HepG2 (cell line): ENCODE results near the gene ARFIP2. TPM values are rescaled to one million over a fixed set of nuclear protein-coding genes. Genes with fewer than 3 reads are reported as not detected.

ENCODE experiments used
- ATAC-seq: fragments of 200-7000 bp; cut with Tn5 transposase; 3 replicates; pipeline ENCODE4 v1.9.1; 2020; ENCODE audit warnings: mild to moderate bottlenecking, moderate library complexity
- BruUV-seq: library from RNA; stranded (reverse); fragments of 400-500 nt; replicated peaks from 2 replicates; lab custom pipeline; 2021; lab: Mats Ljungman, UMichigan
- CTCF ChIA-PET: fragments of 300-600 bp; formaldehyde crosslinking; extraction: SDS; loops from one replicate; lab custom pipeline; 2021; ENCODE audit warnings: low total read pairs, inconsistent platforms, low intra/inter-chr PET ratio; lab: Yijun Ruan, JAX
- POLR2A ChIA-PET: fragments of 350-600 bp; sonication (Branson Sonifier 250); formaldehyde crosslinking; loops from one replicate; lab custom pipeline; 2020; ENCODE audit warnings: antibody characterized with exemption, inconsistent platforms; lab: Yijun Ruan, JAX
- DNase-seq: peaks from one replicate; pipeline ENCODE4 v3.0.0-alpha.2; 2015; ENCODE audit warnings: low spot score
- FAIRE-seq: peaks from 3 replicates; lab custom pipeline; 2011; peaks lifted over from hg19 to GRCh38; lab: Jason Lieb, UNC
- H2AFZ ChIP-seq: one replicate; pipeline ENCODE4 v1.6.1; 2011; ENCODE audit warnings: low read length, inconsistent platforms
- H3K27ac ChIP-seq: fragments of 300-600 bp; 3 replicates; pipeline ENCODE4 v1.8.0; 2011; ENCODE audit warnings: mixed run types, mild to moderate bottlenecking, mixed read lengths, low read length, inconsistent platforms; ENCODE audit not compliant: insufficient read depth; ENCODE audit errors: extremely low read length
- H3K27me3 ChIP-seq, 2 experiments: fragments of 200-600 bp in 1 of 2; 2 replicates in 1 of 2; 3 replicates in 1 of 2; pipeline versions ENCODE4 v1.6.0 to v1.8.0; 2011; ENCODE audit warnings: low read length in 2 of 2, mild to moderate bottlenecking in 2 of 2, moderate library complexity in 2 of 2, inconsistent platforms in 1 of 2; ENCODE audit not compliant: insufficient read depth in 2 of 2, control insufficient read depth in 1 of 2
- H3K36me3 ChIP-seq, 2 experiments: fragments of 200-600 bp in 1 of 2; replicated peaks in 1 of 2; 2 replicates in 1 of 2; 3 replicates in 1 of 2; pipeline versions ENCODE4 v1.5.1 to v1.8.0; 2011; ENCODE audit warnings: low read length in 2 of 2, inconsistent platforms in 1 of 2; ENCODE audit not compliant: insufficient read depth in 2 of 2, control insufficient read depth in 1 of 2
- H3K4me1 ChIP-seq: 2 replicates; pipeline ENCODE4 v1.5.1; 2012; ENCODE audit warnings: low read length, inconsistent platforms; ENCODE audit not compliant: insufficient read depth
- H3K4me2 ChIP-seq: 2 replicates; pipeline ENCODE4 v1.6.0; 2011; ENCODE audit warnings: low read depth, low read length, inconsistent platforms
- H3K4me3 ChIP-seq, 3 experiments: fragments of 200-600 bp in 1 of 3; sonication (generic), shearing (Covaris generic) in 1 of 3; replicated peaks in 1 of 3; 2 replicates each; pipeline ENCODE4 v1.5.1; 2011 to 2016; ENCODE audit warnings: low read length in 3 of 3, inconsistent platforms in 2 of 3, low read depth in 2 of 3, mild to moderate bottlenecking in 2 of 3, control low read depth in 1 of 3, mixed read lengths in 1 of 3; ENCODE audit not compliant: insufficient read depth in 1 of 3
- H3K79me2 ChIP-seq: one replicate; pipeline ENCODE4 v1.6.1; 2011; ENCODE audit warnings: low read length, inconsistent platforms; ENCODE audit not compliant: insufficient read depth
- H3K9ac ChIP-seq: 2 replicates; pipeline ENCODE4 v1.6.0; 2011; ENCODE audit warnings: mild to moderate bottlenecking, low read depth, low read length, inconsistent platforms; ENCODE audit not compliant: insufficient read depth
- H3K9me3 ChIP-seq: 2 replicates; pipeline ENCODE4 v1.5.1; 2012; ENCODE audit warnings: mild to moderate bottlenecking, low read length
- H4K20me1 ChIP-seq: 2 replicates; pipeline ENCODE4 v1.6.0; 2011; ENCODE audit warnings: inconsistent platforms, mild to moderate bottlenecking, low read length, moderate library complexity; ENCODE audit not compliant: insufficient read depth
- CTCF ChIP-seq: sonication (generic); formaldehyde crosslinking; IDR thresholded peaks from 2 replicates; pipeline ENCODE4 v1.5.0; 2020; ENCODE audit warnings: mild to moderate bottlenecking, missing genetic modification reagents, moderate library complexity
- GATAD2A ChIP-seq: IDR thresholded peaks from 2 replicates; pipeline ENCODE4 v1.6.1; 2016
- HHEX ChIP-seq: IDR thresholded peaks from 2 replicates; pipeline ENCODE4 v1.6.1; 2016; ENCODE audit warnings: control low read depth
- HNF1B ChIP-seq: sonication (generic); formaldehyde crosslinking; IDR thresholded peaks from 2 replicates; pipeline ENCODE4 v1.5.1; 2020; ENCODE audit warnings: mild to moderate bottlenecking, moderate library complexity, missing genetic modification reagents
- NFYC ChIP-seq: IDR thresholded peaks from 2 replicates; pipeline ENCODE4 v1.6.1; 2016; ENCODE audit warnings: missing genetic modification reagents, missing compliant biosample characterization
- SOX6 ChIP-seq, 2 experiments: fragments of 450-650 bp in 1 of 2; sonication (generic) in 1 of 2; formaldehyde crosslinking in 1 of 2; IDR thresholded peaks; 2 replicates each; pipeline versions ENCODE4 v1.4.0 to v1.6.1; 2017 to 2020; ENCODE audit warnings: antibody characterized with exemption in 1 of 2, mild to moderate bottlenecking in 1 of 2, missing genetic modification reagents in 1 of 2
- STAG1 ChIP-seq: sonication (generic); formaldehyde crosslinking; IDR thresholded peaks from 2 replicates; pipeline ENCODE4 v1.4.0; 2020; ENCODE audit warnings: missing genetic modification reagents
- TBL1XR1 ChIP-seq: fragments of 150-350 bp; IDR thresholded peaks from 2 replicates; pipeline ENCODE4 v1.6.1; 2014; ENCODE audit warnings: borderline replicate concordance, low read length; ENCODE audit not compliant: partially characterized antibody
- ZNF501 ChIP-seq: sonication (generic); formaldehyde crosslinking; IDR thresholded peaks from 2 replicates; pipeline ENCODE4 v1.5.1; 2020; ENCODE audit warnings: mild to moderate bottlenecking, moderate library complexity, missing genetic modification reagents
- ZNF598 ChIP-seq: sonication (generic); formaldehyde crosslinking; IDR thresholded peaks from 2 replicates; pipeline ENCODE4 v1.5.1; 2020; ENCODE audit warnings: mild to moderate bottlenecking, missing genetic modification reagents, borderline replicate concordance
- ZNF687 ChIP-seq: sonication (generic); formaldehyde crosslinking; IDR thresholded peaks from 2 replicates; pipeline ENCODE4 v1.5.1; 2020; ENCODE audit warnings: mild to moderate bottlenecking, missing genetic modification reagents, moderate library complexity
- ZNF770 ChIP-seq: sonication (generic); formaldehyde crosslinking; IDR thresholded peaks from 2 replicates; pipeline ENCODE4 v1.5.0; 2020; ENCODE audit warnings: mild to moderate bottlenecking, missing genetic modification reagents
- WGBS: methylation state at CpG from one replicate; pipeline ENCODE4 v1.1.6; 2017; ENCODE audit warnings: low lambda C conversion rate; 5-methylcytosine and 5-hydroxymethylcytosine counted together
- in situ Hi-C: cut with HindIII; loops from 2 replicates; pipeline ENCODE4 v1.10.0; 2017; ENCODE audit warnings: low pct_unique_long_range_greater_than_20kb; ENCODE audit not compliant: extremely low pct_ligation_motif_present
- intact Hi-C: fragments of 100-400 bp; cut with micrococcal nuclease; formaldehyde crosslinking; loops from one replicate; pipeline ENCODE4 v1.10.0; 2022; ENCODE audit not compliant: unreplicated experiment
- polyA plus RNA-seq, 8 experiments: library from polyadenylated mRNA; depleted of rRNA in 3 of 8; stranded (reverse) in 7 of 8; unstranded in 1 of 8; fragments of >200 nt; fragmentation: Illumina TruSeq in 4 of 8; extraction: Trizol in 4 of 8; gene quantifications; 2 replicates each; pipeline versions ENCODE4 v1.2.1 to v1.2.3, GENCODE V29; 2011 to 2016; ENCODE audit warnings: low read depth in 4 of 8, missing spikeins in 1 of 8, mixed read lengths in 1 of 8; ENCODE audit not compliant: insufficient read depth in 1 of 8
- total RNA-seq, 5 experiments: library from RNA; depleted of rRNA; stranded (reverse); fragments of >200 nt; fragmentation: Illumina TruSeq; extraction: Trizol; gene quantifications; 2 replicates each; pipeline ENCODE4 v1.2.3, GENCODE V29; 2016; ENCODE audit warnings: low read depth in 1 of 5

Gene ARFIP2
- total and polyA plus RNA-seq, 2 of the 13 experiments (the other 11 are each of a cell fraction or from before 2014, with no cell fraction given), result 56.6 to 60.2 TPM

GRCh38 chr11:6443269-6444003 lies 37.7 kb downstream of the ARFIP2 start:
- ATAC-seq (peak; percentile 65), DNase-seq (peak; percentile 28), FAIRE-seq (peak; percentile 63)
- Histone ChIP-seq H3K79me2 (no peaks in the 10 kb centered on the region), H2AFZ (no peak overlapping the region), H3K9me3 (no peaks in the 10 kb centered on the region), H3K36me3 (no peaks in the 10 kb centered on the region), H3K27me3 (no peaks in the 10 kb centered on the region; a peak in 1 of 5 replicates), H4K20me1 (no peaks in the 10 kb centered on the region), H3K27ac (no peak overlapping the region), H3K9ac (no peak overlapping the region), H3K4me3 (no peak overlapping the region), H3K4me2 (peak overlapping the region; percentile 16; the same call in 1 of the 2 replicates), H3K4me1 (peaks cover 54% of the 10 kb centered on the region)
- no TSS peak for BruUV-seq
- 22% methylated on average over 5 of the region's 5 CpGs for WGBS
- in situ Hi-C loops (loop anchor here (5.0 kb wide), 1 partner anchor 61 kb away; no protein-coding TSS in a partner anchor), intact Hi-C loops (loop anchor here (1.0 to 5.0 kb wide), 2 partner anchors 51 to 64 kb away; partner anchors contain the start of gene SMPD1)
- CTCF ChIA-PET, result interaction anchor here (2.3 kb wide), 1 partner anchor 64 kb away, joined by 28 read pairs; no protein-coding TSS in a partner anchor
- POLR2A ChIA-PET, result interaction anchor here (0.5 to 1.6 kb wide), 7 partner anchors 38 to 175 kb away, joined by 3 to 15 read pairs (median 3); partner anchors contain the start of genes ARFIP2, SMPD1 and TIMM10B
- TF ChIP-seq TBL1XR1 (peak; percentile 40), GATAD2A (CRISPR knock-in tag) (0 out of 2 replicates have a peak, but pooled peaks have one; percentile 21), ZNF687 (CRISPR knock-in tag) (0 out of 2 replicates have a peak, but pooled peaks have one; percentile 11), ZNF598 (CRISPR knock-in tag) (0 out of 2 replicates have a peak, but pooled peaks have one; percentile 21), ZNF501 (CRISPR knock-in tag) (peak; percentile 60), ZNF770 (CRISPR knock-in tag) (no peak), NFYC (CRISPR knock-in tag) (no peak), STAG1 (peak; percentile 70), CTCF (peak; percentile 86), HHEX (CRISPR knock-in tag) (no peak), HNF1B (CRISPR knock-in tag) (0 out of 2 replicates have a peak, but pooled peaks have one; percentile 25), SOX6 (IDR thresholded peaks at IDR 0.05) (no peak), SOX6 (CRISPR knock-in tag; IDR thresholded peaks at IDR 0.05) (peak; percentile 29; the same call in 1 of the 2 replicates)
